Esophagus muscularis mucosa (tissue), 4 donors: ENCODE results near the gene KBTBD12. TPM values are rescaled to one million over a fixed set of nuclear protein-coding genes. Genes with fewer than 3 reads are reported as not detected.

Experiments
- DNase-seq: peaks from one replicate; pipeline ENCODE4 v3.0.0-alpha.2; 2017; ENCODE audit errors: extremely low spot score
- H3K27ac ChIP-seq, 4 donors: fragments of 200-600 bp; sonication (generic); replicated peaks in 1 of 4; 1 replicate in 3 of 4; 2 replicates in 1 of 4; pipeline ENCODE4 v1.5.1; 2016 to 2019; ENCODE audit warnings: mild to moderate bottlenecking in 1 of 4
- H3K27me3 ChIP-seq, 4 donors: fragments of 200-600 bp; sonication (generic); one replicate each; pipeline versions ENCODE4 v1.5.1 to v1.6.0; 2016 to 2019
- H3K36me3 ChIP-seq, 4 donors: fragments of 200-600 bp; sonication (generic); one replicate each; pipeline ENCODE4 v1.5.1; 2016 to 2019
- H3K4me1 ChIP-seq, 4 donors: fragments of 200-600 bp; sonication (generic); one replicate each; pipeline ENCODE4 v1.5.1; 2016 to 2019
- H3K4me3 ChIP-seq, 4 donors: fragments of 200-600 bp; sonication (generic); 1 replicate in 2 of 4; 2 replicates in 2 of 4; pipeline ENCODE4 v1.5.1; 2016 to 2019; ENCODE audit warnings: mild to moderate bottlenecking in 4 of 4, moderate library complexity in 1 of 4
- H3K9me3 ChIP-seq, 4 donors: fragments of 200-600 bp; sonication (generic); 1 replicate in 3 of 4; 2 replicates in 1 of 4; pipeline ENCODE4 v1.5.1; 2016 to 2019
- EP300 ChIP-seq: sonication (generic); formaldehyde crosslinking; IDR thresholded peaks from one replicate; pipeline ENCODE4 v1.6.1; 2017; ENCODE audit warnings: antibody characterized with exemption
- POLR2A ChIP-seq: fragments of 450-650 bp; IDR thresholded peaks from one replicate; pipeline ENCODE4 v1.6.1; 2017; ENCODE audit warnings: antibody characterized with exemption, moderate library complexity, mild to moderate bottlenecking, low read depth
- POLR2AphosphoS5 ChIP-seq, 2 donors: sonication (generic); formaldehyde crosslinking; IDR thresholded peaks; one replicate each; pipeline ENCODE4 v1.6.1; 2017; ENCODE audit warnings: antibody characterized with exemption in 2 of 2
- WGBS: methylation state at CpG from one replicate; pipeline ENCODE4 v1.1.5; 2018; 5-methylcytosine and 5-hydroxymethylcytosine counted together
- intact Hi-C: fragments of 100-400 bp; cut with DNase I; formaldehyde crosslinking; loops from one replicate; pipeline ENCODE4 v1.15.1; 2023
- small RNA-seq, 3 donors: library from RNA; depleted of rRNA; stranded (forward); fragments of <200 nt; gene quantifications; one replicate each; pipeline ENCODE3, GENCODE V24; 2016
- total RNA-seq, 4 donors: library from RNA; depleted of rRNA; stranded (reverse); fragments of >200 nt; gene quantifications; one replicate each; pipeline versions ENCODE4 v1.1.0 to v1.2.1, GENCODE V29; 2016
- TF ChIP-seq, protein P1 (sequence below), 3 experiments: fragments of 200-600 bp in 2 of 3; fragments of 450-650 bp in 1 of 3; sonication (generic) in 2 of 3; IDR thresholded peaks; one replicate each; pipeline ENCODE4 v1.5.1; 2017 to 2019; ENCODE audit warnings: antibody characterized with exemption in 3 of 3, mild to moderate bottlenecking in 2 of 3, moderate library complexity in 1 of 3

Gene KBTBD12
- total RNA-seq, 4 donors from 2014 or later = 3.8 to 6.0 (median 4.7) TPM

DNA sequence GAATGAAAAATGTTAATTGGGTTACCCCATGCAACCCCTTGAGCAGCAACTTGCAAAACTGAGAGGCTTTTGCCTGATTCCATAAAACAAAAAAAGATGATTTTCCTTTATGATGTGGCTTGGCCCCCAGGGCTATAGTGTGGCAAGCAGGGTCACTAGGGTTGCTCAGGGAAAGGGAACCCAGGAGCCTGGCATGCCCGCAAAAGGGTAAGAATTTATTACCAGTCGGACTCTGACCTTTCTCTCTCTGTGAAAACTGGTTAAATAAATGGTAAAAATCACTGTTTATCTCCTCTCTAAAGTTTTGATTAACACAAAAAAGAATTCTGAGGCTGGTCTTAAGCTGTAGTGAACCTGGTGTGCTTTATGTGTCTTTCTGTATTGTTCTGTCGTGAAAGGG lies 99.5 kb downstream of the KBTBD12 start:
- WGBS = 100% methylated on average over 3 of the region's 3 CpGs
- Histone ChIP-seq H3K9me3 (no peaks in the 10 kb centered on the region), H3K36me3 (no peaks in the 10 kb centered on the region), H3K27ac (no peak overlapping the region), H3K4me3 (no peak overlapping the region), H3K4me1 (no peaks in the 10 kb centered on the region), H3K27me3 (peaks cover 0 to 25% (median 0%) of the 10 kb centered on the region in 4 donors)
- TF ChIP-seq POLR2A = no peak
- TF ChIP-seq, protein P1, sequence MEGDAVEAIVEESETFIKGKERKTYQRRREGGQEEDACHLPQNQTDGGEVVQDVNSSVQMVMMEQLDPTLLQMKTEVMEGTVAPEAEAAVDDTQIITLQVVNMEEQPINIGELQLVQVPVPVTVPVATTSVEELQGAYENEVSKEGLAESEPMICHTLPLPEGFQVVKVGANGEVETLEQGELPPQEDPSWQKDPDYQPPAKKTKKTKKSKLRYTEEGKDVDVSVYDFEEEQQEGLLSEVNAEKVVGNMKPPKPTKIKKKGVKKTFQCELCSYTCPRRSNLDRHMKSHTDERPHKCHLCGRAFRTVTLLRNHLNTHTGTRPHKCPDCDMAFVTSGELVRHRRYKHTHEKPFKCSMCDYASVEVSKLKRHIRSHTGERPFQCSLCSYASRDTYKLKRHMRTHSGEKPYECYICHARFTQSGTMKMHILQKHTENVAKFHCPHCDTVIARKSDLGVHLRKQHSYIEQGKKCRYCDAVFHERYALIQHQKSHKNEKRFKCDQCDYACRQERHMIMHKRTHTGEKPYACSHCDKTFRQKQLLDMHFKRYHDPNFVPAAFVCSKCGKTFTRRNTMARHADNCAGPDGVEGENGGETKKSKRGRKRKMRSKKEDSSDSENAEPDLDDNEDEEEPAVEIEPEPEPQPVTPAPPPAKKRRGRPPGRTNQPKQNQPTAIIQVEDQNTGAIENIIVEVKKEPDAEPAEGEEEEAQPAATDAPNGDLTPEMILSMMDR (IDR thresholded peaks at IDR 0.05) = no peak
- intact Hi-C loops = no loop called here
- DNase-seq = no peak

DNA sequence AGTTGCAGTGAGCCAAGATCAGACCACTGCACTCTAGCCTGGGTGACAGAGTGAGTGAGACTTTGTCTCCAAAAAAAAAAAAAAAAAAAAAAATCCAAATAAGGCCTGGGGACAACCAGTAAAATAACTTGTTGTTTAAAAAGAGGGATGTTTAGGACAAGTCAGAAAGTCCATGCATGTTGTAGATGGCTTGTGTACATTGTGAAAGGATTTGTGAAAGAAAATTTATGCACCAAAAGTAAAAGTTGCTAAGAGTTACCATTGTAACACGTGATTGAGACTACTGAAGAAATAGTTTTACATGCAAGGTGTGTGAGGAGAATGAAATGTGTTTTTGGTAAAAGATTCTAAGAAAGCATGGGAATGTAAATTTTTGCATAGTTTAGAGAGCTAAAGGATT lies 101.5 kb downstream of the KBTBD12 start:
- Histone ChIP-seq H3K27ac (no peak overlapping the region), H3K36me3 (no peaks in the 10 kb centered on the region), H3K4me1 (no peaks in the 10 kb centered on the region), H3K4me3 (no peak overlapping the region), H3K9me3 (no peaks in the 10 kb centered on the region), H3K27me3 (peaks cover 0 to 14% (median 0%) of the 10 kb centered on the region in 4 donors)
- TF ChIP-seq POLR2A (no peak), EP300 (no peak), POLR2AphosphoS5 (IDR thresholded peaks at IDR 0.05) (no peak)
- 87% methylated on average over 1 of the region's 1 CpG for WGBS
- intact Hi-C loops = no loop called here
- no peak for DNase-seq

DNA sequence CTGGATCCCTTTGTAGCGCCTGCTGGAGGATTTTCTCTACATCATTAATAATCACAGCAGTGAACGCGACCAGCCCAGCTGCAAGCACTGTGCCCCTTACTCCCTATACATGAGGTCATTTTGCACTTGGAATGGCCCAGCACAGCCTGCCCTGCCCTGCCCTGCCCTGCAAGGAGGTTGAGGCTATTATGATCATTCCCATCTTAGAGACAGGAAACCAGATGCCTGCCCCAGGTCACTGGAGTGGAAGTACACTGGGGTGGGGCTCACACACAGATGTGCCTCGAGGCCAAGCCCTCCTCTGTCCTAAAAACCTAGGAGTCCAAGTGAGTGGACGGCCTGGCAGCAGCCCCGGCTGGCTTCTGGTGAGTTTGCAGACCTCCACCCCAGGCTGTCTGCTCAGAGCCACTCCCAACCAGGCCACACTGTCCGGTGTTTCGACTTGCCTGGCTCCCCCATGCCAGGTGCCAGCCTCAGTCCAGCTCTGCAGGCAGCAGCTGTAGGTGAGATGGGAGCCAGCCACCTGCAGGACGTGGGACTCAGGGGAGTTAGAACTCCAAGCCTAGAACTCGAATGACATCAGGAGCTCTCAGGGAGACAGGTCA lies 106.8 kb downstream of the KBTBD12 start:
- Histone ChIP-seq H3K27me3 (no peaks in the 10 kb centered on the region), H3K4me1 (no peaks in the 10 kb centered on the region), H3K27ac (no peak overlapping the region), H3K36me3 (no peaks in the 10 kb centered on the region), H3K4me3 (no peak overlapping the region), H3K9me3 (no peaks in the 10 kb centered on the region)
- TF ChIP-seq POLR2AphosphoS5 (IDR thresholded peaks at IDR 0.05) (no peak), POLR2A (no peak), EP300 (no peak)
- TF ChIP-seq, protein P1 (IDR thresholded peaks at IDR 0.05) = no peak
- 66% methylated on average over 5 of the region's 10 CpGs for WGBS
- intact Hi-C loops = no loop called here
- DNase-seq = no peak

DNA sequence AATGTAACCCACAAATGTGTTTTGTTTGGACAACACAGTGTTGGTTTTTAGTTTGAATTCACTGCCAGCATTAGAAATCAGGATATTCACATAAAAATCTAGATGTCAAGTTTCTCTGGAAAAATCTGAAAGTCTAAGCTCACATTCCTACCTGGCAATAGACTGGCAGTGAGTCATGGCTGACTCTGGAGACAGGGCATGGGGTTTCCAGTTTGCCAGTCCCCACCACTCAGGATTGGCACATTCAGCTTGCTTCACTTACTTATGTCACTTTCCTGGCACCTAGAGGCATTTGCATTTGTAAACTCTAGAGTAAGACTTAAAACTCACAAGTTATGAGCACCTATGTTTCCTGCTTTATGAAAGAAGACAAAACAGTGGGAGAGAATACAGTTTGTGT lies 118.1 kb downstream of the KBTBD12 start:
- TF ChIP-seq POLR2AphosphoS5 (IDR thresholded peaks at IDR 0.05) (no peak), POLR2A (no peak), EP300 (no peak)
- TF ChIP-seq, protein P1 (IDR thresholded peaks at IDR 0.05) = no peak
- intact Hi-C loops = no loop called here
- DNase-seq = peak; percentile 29
- no peak overlapping the region for H3K27ac ChIP-seq
- no peaks in the 10 kb centered on the region for H3K4me1 ChIP-seq
- no peaks in the 10 kb centered on the region for H3K9me3 ChIP-seq
- no peak overlapping the region for H3K4me3 ChIP-seq
- no peaks in the 10 kb centered on the region for H3K27me3 ChIP-seq
- no peaks in the 10 kb centered on the region for H3K36me3 ChIP-seq

DNA sequence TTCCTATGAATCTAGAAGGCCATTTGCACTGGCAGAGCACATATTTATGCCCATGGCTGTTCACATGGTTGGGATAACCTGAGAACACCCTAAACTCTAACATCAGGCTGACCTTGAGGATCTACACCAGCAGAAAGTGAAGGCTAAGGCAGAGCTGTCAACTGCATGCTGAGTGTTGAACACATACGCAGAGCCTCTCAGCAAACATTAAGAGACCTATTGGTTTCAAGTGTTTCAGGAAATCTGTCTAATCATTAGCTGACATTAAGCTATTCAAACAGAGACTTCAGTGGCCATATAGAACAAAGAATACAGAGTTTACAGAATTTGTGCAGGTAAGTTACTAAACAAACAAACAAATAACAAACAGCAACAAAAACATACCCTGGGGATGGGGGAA lies 121.1 kb downstream of the KBTBD12 start:
- Histone ChIP-seq H3K27ac (no peak overlapping the region), H3K4me3 (no peak overlapping the region), H3K4me1 (no peaks in the 10 kb centered on the region), H3K27me3 (no peaks in the 10 kb centered on the region), H3K36me3 (no peaks in the 10 kb centered on the region), H3K9me3 (no peaks in the 10 kb centered on the region)
- intact Hi-C loops = no loop called here
- no peak for TF ChIP-seq EP300
- no peak for TF ChIP-seq POLR2AphosphoS5 (IDR thresholded peaks at IDR 0.05)
- no peak for TF ChIP-seq POLR2A
- TF ChIP-seq, protein P1 (IDR thresholded peaks at IDR 0.05) = no peak
- no peak for DNase-seq
- WGBS = 92% methylated on average over 1 of the region's 1 CpG

Small RNA genes within 50 kb of the gene (small RNA-seq; reads per million reads assigned to genes)
- 0 to 0.19 (median 0) reads per million in 3 donors for gene RNA5SP139

Other genes with a start within 250 kb of the KBTBD12 start
- gene ABTB1, start 242.3 kb upstream of the KBTBD12 start, total RNA-seq = 10 to 100 TPM; 21.7 to 44.4 (median 40.6) TPM
- gene MGLL, start 92.7 kb upstream of the KBTBD12 start, total RNA-seq = 100 to 1,000 TPM in 1 of 4 donors, 10 to 100 TPM in 3; 56.5 to 155 (median 80.7) TPM
- gene SEC61A1, start 137.2 kb downstream of the KBTBD12 start, total RNA-seq = 100 to 1,000 TPM in 1 of 4 donors, 10 to 100 TPM in 3; 67.7 to 110 (median 89.6) TPM
- gene RUVBL1, start 208.6 kb downstream of the KBTBD12 start, total RNA-seq = 10 to 100 TPM; 21.4 to 28.9 (median 23.8) TPM
- 10 to 100 TPM in 3 of 4 donors, 1 to 10 TPM in 1; 9.1 to 17.4 (median 15.8) TPM for gene EEFSEC, start 238.2 kb downstream of the KBTBD12 start, total RNA-seq